ENCODE measurements around the gene NHLRC1. TPM values are rescaled to one million over a fixed set of nuclear protein-coding genes. Genes with fewer than 3 reads are reported as not detected.

The NHLRC1 gene
- polyA plus RNA-seq, 4 donors: 1.5 to 2.4 (median 2.1) TPM

DNA sequence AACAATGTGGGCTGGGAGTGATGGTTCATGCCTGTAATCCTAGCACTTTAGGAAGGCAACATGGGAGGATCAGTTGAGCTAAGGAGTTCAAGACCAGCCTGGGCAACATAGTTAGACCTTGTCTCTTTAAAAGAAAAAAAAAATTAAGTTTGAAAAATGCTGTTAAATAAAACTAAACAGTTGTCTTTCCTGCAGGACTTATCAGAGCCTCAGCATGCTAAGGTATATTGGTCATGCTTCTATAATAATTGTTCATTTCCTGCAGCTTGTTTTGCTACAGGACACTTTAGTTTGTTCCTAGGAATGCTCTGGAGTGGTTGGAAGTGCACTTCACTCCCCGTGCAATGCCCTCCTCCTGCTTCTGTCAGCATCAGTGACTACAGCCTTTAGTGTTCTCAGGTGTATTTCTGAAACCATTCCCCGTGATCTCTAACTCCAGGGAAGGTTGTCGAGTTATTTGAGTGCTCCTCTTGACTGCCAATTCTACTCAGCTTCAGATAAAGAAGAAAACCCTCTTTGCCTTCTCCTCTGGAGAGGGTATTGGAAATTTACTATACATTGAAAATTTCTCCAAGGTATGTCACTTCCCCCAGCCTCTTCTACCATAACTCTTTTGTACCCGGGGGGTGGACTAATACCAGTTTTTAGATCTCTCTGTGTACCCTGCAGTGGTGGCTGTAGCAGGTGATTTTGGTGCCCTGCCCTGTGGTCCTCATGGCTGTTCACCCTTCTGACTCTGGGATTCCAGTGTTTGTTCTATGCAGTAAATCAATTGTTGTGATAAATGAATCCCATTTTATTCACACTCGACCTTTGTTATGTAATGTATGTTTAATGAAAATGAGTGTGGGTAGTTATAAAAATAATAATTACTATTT lies 33.8 kb downstream of the NHLRC1 start:
- no peak for DNase-seq (ENCODE audit: low read depth in 4 of 4, low spot score in 3 of 4)

DNA sequence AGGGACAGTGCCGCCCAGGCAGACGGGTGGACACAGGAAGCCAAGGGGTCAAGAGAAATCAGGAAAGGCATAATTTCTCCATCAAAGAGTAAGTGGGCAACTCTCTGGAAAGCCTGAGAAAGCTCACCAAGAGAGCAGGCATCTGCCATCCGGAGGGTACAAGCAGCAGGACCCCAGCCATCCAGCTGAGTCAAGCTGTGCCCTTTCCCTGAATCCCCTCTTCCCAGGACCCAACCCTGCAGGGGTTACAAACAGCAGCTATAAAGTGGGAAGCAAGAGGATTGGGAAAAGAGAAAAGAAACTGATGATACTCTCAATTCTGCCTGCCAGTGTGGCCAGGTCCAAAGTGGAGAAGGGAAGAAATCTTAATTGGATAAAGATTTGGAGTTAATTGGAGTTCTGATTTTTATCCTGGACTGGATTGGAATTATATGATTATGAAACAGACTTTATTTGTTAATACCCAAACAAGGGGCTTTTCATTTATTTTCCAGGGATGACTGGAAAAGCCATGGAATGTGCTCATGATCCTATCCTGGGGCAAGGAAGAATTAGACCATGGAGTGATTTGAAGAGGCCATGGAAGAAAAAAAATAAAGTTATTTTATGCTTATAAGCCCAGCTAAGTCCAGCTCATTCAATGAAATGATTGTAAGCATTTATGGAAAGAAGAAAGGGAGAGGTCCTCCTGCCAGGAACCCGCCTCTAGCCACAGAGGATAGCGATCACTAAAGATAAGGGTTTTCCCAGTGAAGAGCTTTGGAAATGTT lies 34.9 kb downstream of the NHLRC1 start:
- DNase-seq (ENCODE audit: low read depth in 4 of 4, low spot score in 3 of 4): no peak

DNA sequence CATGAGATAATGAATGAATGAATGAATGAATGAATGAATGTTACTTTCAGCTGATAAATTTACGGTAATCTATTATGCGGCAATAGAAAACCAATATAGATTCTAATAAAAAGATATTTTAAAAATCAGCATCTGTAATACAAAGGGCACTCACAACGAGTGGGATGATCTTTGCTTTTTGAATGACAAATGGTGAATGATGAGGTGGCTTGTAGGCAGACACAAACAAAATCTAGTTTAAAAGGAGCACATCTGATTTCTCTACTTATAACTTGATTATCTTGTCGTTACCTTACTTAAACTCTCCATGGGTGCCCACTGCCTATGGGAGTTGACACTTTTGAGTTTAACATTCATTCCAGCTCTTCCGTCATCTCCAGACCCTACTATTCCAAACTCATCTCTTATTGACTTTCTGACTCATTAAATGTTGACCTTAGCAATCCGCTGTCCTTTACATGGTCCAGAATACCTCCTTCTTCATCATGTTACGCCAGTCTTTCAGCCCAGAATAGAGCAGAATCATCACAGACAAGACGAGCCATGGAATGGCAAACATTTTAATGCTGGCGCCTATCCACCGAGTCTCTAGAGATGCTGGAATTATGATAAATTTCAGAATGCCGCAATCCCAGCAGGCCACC lies 41.3 kb downstream of the NHLRC1 start:
- DNase-seq (ENCODE audit: low read depth in 4 of 4, low spot score in 3 of 4): no peak

DNA sequence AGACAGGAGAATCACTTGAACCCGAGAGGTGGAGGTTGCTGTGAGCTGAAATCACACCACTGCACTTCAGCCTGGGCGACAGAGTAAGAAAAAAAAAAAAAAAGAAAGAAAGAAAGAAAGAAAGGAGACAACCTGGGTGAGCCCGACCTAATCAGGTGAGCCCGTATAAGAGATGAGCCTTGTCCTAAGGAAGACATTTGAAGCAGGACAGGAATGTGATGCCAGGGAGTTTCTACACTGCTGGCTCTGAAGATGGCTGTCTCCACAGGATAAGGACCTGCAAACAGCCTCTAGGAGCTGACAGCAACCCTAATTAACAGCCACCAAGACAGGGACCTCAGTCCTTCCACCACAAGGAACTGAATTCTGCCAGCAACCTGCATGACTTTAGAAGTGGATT lies 41.9 kb downstream of the NHLRC1 start:
- DNase-seq (ENCODE audit: low read depth in 4 of 4, low spot score in 3 of 4): no peak

DNA sequence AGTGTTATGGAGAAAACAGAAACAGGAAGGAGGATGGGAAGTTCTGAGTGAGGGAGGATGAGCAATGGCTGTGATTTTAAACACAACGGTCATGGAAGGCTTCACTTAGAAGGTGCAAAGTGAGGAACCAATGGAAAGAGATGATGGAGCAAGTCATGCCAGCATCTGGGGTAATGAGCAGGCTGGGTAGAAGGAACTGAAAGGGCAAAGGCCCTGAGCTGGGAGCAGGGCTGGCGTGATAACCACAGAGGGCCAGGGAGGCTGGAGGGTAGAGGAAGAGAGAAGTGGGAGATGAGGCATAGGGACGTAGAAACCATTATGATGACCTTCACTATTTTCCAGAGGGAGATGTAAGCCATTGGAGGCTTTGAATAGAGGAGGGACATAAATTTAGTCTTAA lies 43.6 kb downstream of the NHLRC1 start:
- DNase-seq (ENCODE audit: low read depth in 4 of 4, low spot score in 3 of 4): no peak

DNA sequence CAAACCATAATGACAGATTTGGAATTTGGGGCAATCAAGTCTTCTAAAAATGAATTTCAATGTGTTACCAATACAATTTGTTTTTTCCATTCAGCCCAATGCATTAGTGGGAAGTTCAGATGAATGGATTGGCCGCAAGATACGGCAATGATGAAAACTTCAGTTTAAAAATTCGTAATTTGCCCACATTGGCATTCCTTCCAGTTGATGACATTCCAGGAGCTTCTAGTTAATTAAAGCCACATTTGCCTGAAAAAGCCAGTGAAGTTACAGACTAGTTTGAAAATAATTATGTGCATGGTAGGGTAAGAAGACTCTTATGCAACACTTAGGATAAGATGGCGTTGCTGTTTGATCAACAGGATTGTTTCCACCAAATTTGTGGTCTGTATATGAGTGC lies 46.2 kb downstream of the NHLRC1 start:
- no peak for DNase-seq (ENCODE audit: low read depth in 4 of 4, low spot score in 3 of 4)

DNA sequence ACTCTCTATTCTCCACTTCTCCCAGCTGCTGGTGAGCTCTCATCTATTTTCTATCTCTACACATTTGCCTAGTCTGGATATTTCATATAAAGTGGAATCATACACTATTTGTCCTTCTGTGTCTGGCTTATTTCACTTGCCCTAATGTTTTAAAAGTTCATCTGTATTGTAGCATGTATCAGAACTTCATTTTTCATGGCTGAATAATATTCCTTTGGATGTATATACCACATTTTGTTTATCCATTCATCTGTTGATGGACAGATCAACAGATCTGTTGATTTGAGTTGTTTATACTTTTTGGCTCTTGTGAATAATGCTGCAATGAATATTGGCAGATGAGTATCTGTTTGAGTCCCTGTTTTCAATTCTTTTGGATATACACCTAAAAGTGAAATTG lies 49.6 kb downstream of the NHLRC1 start:
- no peak for DNase-seq (ENCODE audit: low read depth in 4 of 4, low spot score in 3 of 4)

DNA sequence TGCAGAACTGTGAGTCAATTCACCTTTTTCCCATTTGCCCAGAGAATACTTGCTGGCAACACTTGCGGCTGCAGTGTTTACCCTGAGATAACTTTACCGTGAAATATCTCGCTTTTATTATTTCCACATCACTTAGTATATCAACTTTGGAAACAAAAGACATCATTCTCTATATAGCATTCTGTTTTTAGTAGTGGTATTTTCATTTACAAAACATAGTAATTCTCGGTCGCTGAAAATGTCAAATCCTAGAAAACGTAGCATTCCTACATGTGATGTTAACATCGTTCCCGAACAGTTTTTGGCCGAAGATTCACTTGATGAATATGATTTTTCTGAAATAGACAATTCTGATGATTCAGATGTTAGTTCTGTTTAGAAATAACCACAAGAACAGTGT lies 52.0 kb downstream of the NHLRC1 start:
- no peak for DNase-seq (ENCODE audit: low read depth in 4 of 4, low spot score in 3 of 4)

Other genes with a start within 250 kb of the NHLRC1 start
- 10 to 100 TPM; 36.6 to 40.0 (median 36.9) TPM for gene KIF13A, start 135.0 kb downstream of the NHLRC1 start, polyA plus RNA-seq (ENCODE audit: insufficient read length in 4 of 4)
- gene TPMT, start 32.4 kb upstream of the NHLRC1 start, polyA plus RNA-seq (ENCODE audit: insufficient read length in 4 of 4): 10 to 100 TPM in 3 of 4 donors, 1 to 10 TPM in 1; 6.3 to 28.9 (median 25.1) TPM
- 10 to 100 TPM; 17.3 to 22.9 (median 19.5) TPM for gene KDM1B, start 32.7 kb upstream of the NHLRC1 start, polyA plus RNA-seq (ENCODE audit: insufficient read length in 4 of 4)
- gene DEK, start 141.9 kb upstream of the NHLRC1 start, polyA plus RNA-seq (ENCODE audit: insufficient read length in 4 of 4): 100 to 1,000 TPM; 190 to 256 (median 209) TPM

Measured in left renal pelvis (tissue), 4 donors.